ENCODE results near the gene TANGO2. TPM values are rescaled to one million over a fixed set of nuclear protein-coding genes. Genes with fewer than 3 reads are reported as not detected.

Gene TANGO2
- total and polyA plus RNA-seq, 12 donors = 25.1 to 87.0 (median 43.5) TPM

DNA sequence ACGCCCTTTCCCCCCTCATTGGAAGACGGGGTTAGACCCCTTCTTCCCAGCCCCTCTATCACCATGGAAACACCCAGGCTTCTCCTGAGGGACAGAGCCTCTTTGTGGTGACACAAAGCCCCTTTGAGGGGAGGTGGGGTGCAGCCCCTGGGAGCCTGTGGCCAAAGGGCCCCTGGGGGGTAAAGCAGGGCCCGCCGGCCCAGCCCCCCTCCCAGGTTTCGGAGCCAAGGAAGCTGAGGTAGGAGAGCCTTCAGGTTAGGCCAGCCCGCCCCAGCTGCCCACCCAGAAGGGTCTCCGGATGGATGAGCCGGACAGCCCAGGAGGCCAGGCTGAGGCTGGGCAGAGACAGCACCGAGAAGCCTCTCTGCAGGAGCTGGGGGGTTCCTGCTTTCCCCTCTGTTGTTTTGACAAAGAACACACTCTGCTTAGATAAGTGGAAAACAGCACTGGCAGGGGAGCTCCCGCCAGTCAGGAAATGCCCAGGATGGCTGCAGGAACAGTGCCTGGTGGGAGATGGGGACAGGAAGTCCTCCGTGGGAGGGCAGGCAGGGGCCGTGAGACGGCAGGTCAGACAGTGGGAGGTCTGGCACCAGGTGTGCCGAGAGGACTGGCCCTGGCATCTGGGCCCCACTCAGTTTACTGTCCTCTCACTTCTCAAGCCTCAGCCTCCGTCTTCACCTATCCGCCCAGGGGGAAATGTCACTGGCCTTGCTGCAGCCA lies 22.5 kb upstream of the TANGO2 start:
- H3K9me3 ChIP-seq (replicated peaks in 1 of 3) = no peaks in the 10 kb centered on the region
- no peak for DNase-seq
- 55 to 85% (median 70%) methylated on average over 4 to 16 of the region's 16 CpGs for WGBS, 4 donors
- H3K4me3 ChIP-seq = no peak overlapping the region
- peak overlapping the region in 1 of 5 donors; percentile 64 for H3K27ac ChIP-seq
- H3K27me3 ChIP-seq = no peaks in the 10 kb centered on the region
- TF ChIP-seq POLR2A (IDR thresholded peaks at IDR 0.05) = no peak
- TF ChIP-seq, protein P1, sequence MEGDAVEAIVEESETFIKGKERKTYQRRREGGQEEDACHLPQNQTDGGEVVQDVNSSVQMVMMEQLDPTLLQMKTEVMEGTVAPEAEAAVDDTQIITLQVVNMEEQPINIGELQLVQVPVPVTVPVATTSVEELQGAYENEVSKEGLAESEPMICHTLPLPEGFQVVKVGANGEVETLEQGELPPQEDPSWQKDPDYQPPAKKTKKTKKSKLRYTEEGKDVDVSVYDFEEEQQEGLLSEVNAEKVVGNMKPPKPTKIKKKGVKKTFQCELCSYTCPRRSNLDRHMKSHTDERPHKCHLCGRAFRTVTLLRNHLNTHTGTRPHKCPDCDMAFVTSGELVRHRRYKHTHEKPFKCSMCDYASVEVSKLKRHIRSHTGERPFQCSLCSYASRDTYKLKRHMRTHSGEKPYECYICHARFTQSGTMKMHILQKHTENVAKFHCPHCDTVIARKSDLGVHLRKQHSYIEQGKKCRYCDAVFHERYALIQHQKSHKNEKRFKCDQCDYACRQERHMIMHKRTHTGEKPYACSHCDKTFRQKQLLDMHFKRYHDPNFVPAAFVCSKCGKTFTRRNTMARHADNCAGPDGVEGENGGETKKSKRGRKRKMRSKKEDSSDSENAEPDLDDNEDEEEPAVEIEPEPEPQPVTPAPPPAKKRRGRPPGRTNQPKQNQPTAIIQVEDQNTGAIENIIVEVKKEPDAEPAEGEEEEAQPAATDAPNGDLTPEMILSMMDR (IDR thresholded peaks at IDR 0.05) = no peak
- H3K4me1 ChIP-seq (replicated peaks in 1 of 2) = peaks cover 0 to 14% of the 10 kb centered on the region in 2 donors
- intact Hi-C loops (cut with DNase I) = no loop called here
- no peaks in the 10 kb centered on the region for H3K36me3 ChIP-seq (replicated peaks in 1 of 2)

DNA sequence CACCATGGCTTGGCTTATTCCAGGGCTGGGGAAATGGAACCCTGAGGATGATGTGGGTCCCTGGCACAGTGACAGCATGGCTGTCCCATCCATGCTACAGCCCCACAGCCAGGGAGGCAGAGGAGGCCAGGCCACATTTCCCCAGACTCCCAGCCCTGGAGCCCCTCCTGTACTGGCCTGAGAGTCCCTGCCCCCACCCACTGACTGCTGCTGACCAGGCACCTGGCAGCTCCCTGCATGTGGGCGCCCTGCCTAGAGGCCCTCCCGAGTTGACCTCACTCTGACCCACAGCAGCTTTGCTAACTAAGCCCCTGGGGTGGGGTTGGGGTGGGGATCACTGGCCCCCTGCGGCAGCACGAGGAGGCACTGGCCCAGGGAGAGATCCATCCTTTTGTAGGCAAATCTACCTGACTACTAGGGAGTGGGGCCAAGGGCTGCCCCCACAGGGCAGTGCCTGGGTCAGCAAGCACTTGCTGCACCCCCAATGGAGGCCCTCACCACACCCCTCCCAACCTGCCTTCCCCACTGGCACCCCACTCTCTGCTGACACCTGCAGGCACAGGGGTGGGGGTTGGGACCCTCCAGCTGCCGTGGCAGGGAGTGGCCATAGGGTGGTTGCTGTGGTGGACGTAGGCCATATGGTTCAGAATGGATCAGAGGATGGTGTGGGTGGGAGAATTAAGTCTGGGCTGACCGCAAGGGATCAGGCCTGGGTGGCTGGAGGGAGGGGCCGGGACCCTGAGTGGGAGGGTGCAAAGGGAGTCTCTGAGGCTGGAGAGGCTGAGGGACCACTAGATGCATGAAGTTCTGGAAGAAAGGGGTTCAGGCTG lies 21.7 kb upstream of the TANGO2 start:
- intact Hi-C loops (cut with DNase I) = no loop called here
- no peaks in the 10 kb centered on the region for H3K27me3 ChIP-seq
- H3K4me1 ChIP-seq (replicated peaks in 1 of 2) = peaks cover 0 to 14% of the 10 kb centered on the region in 2 donors
- WGBS, 4 donors = 73 to 80% (median 77%) methylated on average over 6 to 8 of the region's 8 CpGs
- no peaks in the 10 kb centered on the region for H3K9me3 ChIP-seq (replicated peaks in 1 of 3)
- peak overlapping the region in 1 of 5 donors; percentile 64 for H3K27ac ChIP-seq
- H3K4me3 ChIP-seq = no peak overlapping the region
- H3K36me3 ChIP-seq (replicated peaks in 1 of 2) = no peaks in the 10 kb centered on the region
- DNase-seq = no peak
- TF ChIP-seq, protein P1 (IDR thresholded peaks at IDR 0.05) = no peak
- no peak for TF ChIP-seq POLR2A (IDR thresholded peaks at IDR 0.05)

DNA sequence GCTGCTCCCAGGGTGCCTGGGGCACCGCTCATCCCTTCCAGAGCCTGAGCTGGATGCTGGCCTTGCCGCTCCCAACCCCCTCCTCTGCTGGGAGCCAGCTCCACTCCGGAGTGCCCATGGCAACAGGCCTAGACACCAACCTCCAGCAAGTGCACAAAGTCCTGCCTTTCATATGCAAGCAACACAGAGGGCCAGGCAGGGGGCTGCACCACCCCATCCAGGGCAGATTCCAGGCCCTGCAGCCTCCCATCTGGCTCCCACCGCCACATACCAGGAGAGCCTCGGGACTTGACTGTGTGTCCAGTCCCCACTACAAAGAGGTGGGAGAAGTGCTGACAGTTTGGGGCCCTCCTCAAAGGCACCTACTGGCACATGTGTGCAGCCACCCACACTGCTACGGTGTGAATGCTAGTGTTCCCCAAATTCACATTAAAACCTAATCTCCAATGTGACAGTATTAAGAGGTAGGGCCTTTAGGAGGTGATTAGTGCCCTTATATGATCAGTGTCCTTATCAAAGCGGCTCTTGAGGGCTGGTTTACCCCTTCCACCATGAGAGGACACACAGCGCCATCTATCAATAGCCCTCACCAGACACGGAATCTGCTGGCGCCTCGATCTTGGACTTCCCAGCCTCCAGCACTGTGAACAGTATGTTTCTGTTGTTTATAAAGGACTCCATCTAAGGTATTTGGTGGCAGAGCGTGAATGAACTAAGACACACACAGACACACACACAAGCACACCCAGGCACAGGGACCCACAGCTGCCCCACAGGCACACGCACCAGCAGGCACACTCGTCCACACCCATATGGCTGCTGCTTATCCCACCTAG lies 20.4 kb upstream of the TANGO2 start:
- intact Hi-C loops (cut with DNase I) = no loop called here
- no peaks in the 10 kb centered on the region for H3K9me3 ChIP-seq (replicated peaks in 1 of 3)
- H3K4me1 ChIP-seq (replicated peaks in 1 of 2) = peaks cover 0 to 14% of the 10 kb centered on the region in 2 donors
- 84 to 94% (median 86%) methylated on average over 8 to 14 of the region's 14 CpGs for WGBS, 4 donors
- no peak overlapping the region for H3K27ac ChIP-seq
- DNase-seq = no peak
- TF ChIP-seq, protein P1 (IDR thresholded peaks at IDR 0.05) = no peak
- no peak for TF ChIP-seq POLR2A (IDR thresholded peaks at IDR 0.05)
- no peaks in the 10 kb centered on the region for H3K27me3 ChIP-seq
- H3K4me3 ChIP-seq = no peak overlapping the region
- no peaks in the 10 kb centered on the region for H3K36me3 ChIP-seq (replicated peaks in 1 of 2)

All from adrenal gland (tissue), 12 donors.